Upper lobe of right lung (tissue), 1 donor: ENCODE results near the gene PLEKHA6. TPM values are rescaled to one million over a fixed set of nuclear protein-coding genes. Genes with fewer than 3 reads are reported as not detected.

ENCODE experiments used
- ATAC-seq: fragments of 200-7000 bp; cut with Tn5 transposase; one replicate; pipeline ENCODE4 v1.9.1; 2020; ENCODE audit warnings: mild to moderate bottlenecking, moderate library complexity
- DNase-seq: peaks from one replicate; pipeline ENCODE4 v3.0.0-alpha.2; 2020
- H3K27ac ChIP-seq: fragments of 200-600 bp; one replicate; pipeline ENCODE4 v1.8.0; 2022
- H3K27me3 ChIP-seq: fragments of 200-600 bp; one replicate; pipeline ENCODE4 v1.8.0; 2022; ENCODE audit warnings: mild to moderate bottlenecking
- H3K36me3 ChIP-seq: fragments of 200-600 bp; one replicate; pipeline ENCODE4 v1.8.0; 2022
- H3K4me1 ChIP-seq: fragments of 200-600 bp; one replicate; pipeline ENCODE4 v1.8.0; 2022
- H3K4me3 ChIP-seq: fragments of 200-600 bp; one replicate; pipeline ENCODE4 v1.8.0; 2022; ENCODE audit warnings: mild to moderate bottlenecking
- H3K9me3 ChIP-seq: fragments of 200-600 bp; one replicate; pipeline ENCODE4 v1.8.0; 2022
- intact Hi-C: fragments of 100-400 bp; cut with DNase I; formaldehyde crosslinking; loops from one replicate; pipeline ENCODE4 v1.11.0; 2022
- total RNA-seq: library from RNA; stranded (reverse); fragmentation: NEBNext Ultra II Directional; extraction: Animal tissue kit (Norgen Biotek cat#: 25700); gene quantifications from one replicate; pipeline ENCODE4 v1.2.1, GENCODE V29; 2021
- TF ChIP-seq, protein P1 (sequence below): fragments of 200-600 bp; IDR thresholded peaks from one replicate; pipeline ENCODE4 v1.8.0; 2022; ENCODE audit warnings: antibody characterized with exemption
- donor health status: DM: no; HTN: yes; CAD: no; lungs with severe emphysema.

PLEKHA6 gene
- total RNA-seq, 1 donor from 2014 or later, result 7.1 TPM

DNA sequence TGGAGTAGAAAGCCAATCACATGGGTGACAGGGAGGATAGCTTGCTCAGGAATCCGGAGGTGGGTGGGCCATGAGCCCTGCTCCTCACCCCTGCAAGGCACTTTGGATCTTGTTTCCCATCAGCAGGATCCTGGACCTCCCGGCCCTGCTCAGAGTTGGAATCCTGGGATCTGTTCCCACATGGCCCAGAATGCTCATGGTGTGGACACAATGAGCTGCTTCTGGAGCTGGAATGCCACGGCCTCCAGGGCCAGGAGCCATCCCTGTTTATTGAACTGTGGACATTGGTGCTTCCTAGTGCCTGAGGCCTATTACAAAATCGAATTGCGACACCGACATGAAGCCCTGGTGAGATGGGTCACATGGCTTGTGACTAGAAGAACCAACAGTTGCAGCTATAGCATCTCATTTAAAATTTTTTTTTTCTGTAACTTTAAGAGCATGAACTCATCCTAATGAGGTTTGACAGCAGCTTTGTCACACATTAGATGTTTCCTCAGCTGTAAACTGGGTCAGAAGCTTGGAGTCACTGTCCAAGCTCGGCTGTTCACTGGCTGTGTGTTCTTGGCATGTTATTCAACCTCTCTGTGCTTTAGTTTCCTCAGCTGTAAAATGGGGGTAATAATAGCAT, 105.6 kb downstream of the PLEKHA6 start:
- intact Hi-C loops, result loop anchor here (10.0 kb wide), 1 partner anchor 111 kb away; no protein-coding TSS in a partner anchor
- DNase-seq (no peak), ATAC-seq (peak; percentile 63)
- Histone ChIP-seq H3K4me1 (no peaks in the 10 kb centered on the region), H3K36me3 (no peaks in the 10 kb centered on the region), H3K27me3 (no peaks in the 10 kb centered on the region), H3K27ac (peak overlapping the region; percentile 15), H3K4me3 (no peak overlapping the region), H3K9me3 (no peaks in the 10 kb centered on the region)
- TF ChIP-seq, protein P1, sequence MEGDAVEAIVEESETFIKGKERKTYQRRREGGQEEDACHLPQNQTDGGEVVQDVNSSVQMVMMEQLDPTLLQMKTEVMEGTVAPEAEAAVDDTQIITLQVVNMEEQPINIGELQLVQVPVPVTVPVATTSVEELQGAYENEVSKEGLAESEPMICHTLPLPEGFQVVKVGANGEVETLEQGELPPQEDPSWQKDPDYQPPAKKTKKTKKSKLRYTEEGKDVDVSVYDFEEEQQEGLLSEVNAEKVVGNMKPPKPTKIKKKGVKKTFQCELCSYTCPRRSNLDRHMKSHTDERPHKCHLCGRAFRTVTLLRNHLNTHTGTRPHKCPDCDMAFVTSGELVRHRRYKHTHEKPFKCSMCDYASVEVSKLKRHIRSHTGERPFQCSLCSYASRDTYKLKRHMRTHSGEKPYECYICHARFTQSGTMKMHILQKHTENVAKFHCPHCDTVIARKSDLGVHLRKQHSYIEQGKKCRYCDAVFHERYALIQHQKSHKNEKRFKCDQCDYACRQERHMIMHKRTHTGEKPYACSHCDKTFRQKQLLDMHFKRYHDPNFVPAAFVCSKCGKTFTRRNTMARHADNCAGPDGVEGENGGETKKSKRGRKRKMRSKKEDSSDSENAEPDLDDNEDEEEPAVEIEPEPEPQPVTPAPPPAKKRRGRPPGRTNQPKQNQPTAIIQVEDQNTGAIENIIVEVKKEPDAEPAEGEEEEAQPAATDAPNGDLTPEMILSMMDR, result no peak

DNA sequence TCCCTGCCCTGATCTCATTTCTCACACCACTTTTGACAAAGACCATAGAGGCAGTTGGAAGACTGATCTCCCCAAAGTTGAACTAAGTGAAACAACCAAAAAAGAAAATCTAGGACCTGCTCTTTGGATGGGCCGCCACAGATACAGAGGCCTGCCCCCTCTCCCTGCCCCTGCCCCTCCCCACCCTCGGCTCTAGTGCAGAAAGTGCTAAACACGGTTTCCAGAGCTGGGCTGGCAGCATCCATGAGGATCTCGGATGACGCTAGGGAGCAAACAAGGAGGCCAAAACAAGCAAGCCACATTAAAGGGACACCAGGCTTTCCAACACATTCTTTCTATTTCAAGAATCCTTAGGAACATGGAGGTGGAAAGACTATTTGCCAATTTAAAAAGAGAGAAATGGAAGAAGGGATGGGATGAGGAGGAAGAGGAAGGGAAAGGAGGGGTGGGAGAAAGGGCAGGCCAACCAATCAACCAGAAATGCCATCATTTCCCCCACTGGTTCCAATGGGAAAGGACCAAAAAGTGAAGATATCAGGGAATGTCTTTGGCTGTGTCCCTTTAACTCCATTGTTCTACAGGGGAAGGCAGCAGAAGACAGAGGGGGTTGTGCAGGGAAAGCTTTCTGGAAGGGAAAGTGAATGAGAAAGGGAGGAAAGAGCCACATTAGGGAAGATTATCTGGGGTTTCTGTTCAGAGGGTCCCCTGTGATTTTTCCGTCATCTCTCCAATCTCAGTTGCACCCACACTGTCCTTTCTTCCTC, 107.6 kb downstream of the PLEKHA6 start:
- Histone ChIP-seq H3K27me3 (no peaks in the 10 kb centered on the region), H3K36me3 (no peaks in the 10 kb centered on the region), H3K9me3 (no peaks in the 10 kb centered on the region), H3K4me1 (no peaks in the 10 kb centered on the region), H3K27ac (no peak overlapping the region), H3K4me3 (no peak overlapping the region)
- TF ChIP-seq, protein P1, result no peak
- DNase-seq (no peak), ATAC-seq (no peak)
- intact Hi-C loops, result loop anchor here (10.0 kb wide), 1 partner anchor 113 kb away; no protein-coding TSS in a partner anchor

DNA sequence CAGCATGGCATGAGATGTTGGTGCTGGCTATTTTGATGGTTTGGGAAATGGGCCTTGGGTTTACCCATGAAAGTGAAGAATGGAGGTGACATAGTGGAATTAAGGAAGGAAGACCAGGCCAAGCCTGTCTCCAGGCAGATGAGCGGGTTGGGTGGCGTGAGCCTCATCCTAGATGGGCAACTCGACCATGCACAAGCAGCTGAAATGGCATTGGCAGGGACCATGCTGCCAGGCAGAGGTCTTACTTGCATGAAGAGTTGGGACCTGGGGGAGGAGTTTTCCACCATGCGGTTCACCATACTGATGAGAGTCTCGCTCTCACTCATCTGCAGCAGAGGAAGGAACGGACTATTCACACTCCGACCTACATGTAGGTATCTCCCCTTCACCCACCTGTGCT, 108.4 kb downstream of the PLEKHA6 start:
- ATAC-seq, result no peak

DNA sequence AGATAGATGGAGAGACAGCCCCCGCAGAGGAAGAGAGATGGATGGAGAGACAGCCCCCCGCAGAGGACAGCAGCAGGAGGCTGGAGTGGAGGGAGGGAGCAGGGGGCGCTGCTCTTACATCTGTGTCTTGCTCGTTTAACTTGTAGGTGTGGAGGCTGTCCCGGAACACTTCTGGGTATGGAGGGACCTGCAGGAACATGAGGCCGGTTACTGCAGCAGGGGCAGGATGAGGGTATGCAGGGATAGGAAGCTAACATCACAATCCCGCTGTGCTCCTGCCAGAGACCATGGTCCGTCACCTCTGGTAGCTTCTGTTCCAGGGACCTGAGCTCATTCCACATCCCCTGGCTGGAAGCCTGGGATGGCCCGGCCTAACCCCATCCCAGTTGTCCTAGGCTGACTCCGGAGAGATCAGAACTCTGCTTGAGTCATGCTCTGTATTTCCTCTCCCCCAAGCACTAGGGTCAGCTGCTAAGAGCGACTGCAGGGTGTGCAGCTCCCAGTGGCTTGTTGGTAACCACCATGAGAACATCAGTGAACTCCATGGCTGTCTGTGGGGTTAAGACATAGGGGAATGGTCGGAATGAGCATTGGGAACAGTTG, 109.2 kb downstream of the PLEKHA6 start:
- no peak overlapping the region for H3K27ac ChIP-seq
- H3K27me3 ChIP-seq, result no peaks in the 10 kb centered on the region
- no peaks in the 10 kb centered on the region for H3K36me3 ChIP-seq
- no peak for ATAC-seq
- DNase-seq, result no peak
- H3K4me3 ChIP-seq, result no peak overlapping the region
- intact Hi-C loops, result loop anchor here (10.0 kb wide), 1 partner anchor 114 kb away; no protein-coding TSS in a partner anchor
- TF ChIP-seq, protein P1, result no peak
- H3K4me1 ChIP-seq, result no peaks in the 10 kb centered on the region
- H3K9me3 ChIP-seq, result no peaks in the 10 kb centered on the region

More for the DNA sequence above, 108.4 kb downstream of the PLEKHA6 start:
- Histone ChIP-seq H3K27me3 (no peaks in the 10 kb centered on the region), H3K9me3 (no peaks in the 10 kb centered on the region), H3K4me3 (no peak overlapping the region), H3K36me3 (no peaks in the 10 kb centered on the region), H3K4me1 (no peaks in the 10 kb centered on the region), H3K27ac (no peak overlapping the region)
- TF ChIP-seq, protein P1, result no peak
- DNase-seq, result no peak
- intact Hi-C loops, result loop anchor here (10.0 kb wide), 1 partner anchor 114 kb away; no protein-coding TSS in a partner anchor

DNA sequence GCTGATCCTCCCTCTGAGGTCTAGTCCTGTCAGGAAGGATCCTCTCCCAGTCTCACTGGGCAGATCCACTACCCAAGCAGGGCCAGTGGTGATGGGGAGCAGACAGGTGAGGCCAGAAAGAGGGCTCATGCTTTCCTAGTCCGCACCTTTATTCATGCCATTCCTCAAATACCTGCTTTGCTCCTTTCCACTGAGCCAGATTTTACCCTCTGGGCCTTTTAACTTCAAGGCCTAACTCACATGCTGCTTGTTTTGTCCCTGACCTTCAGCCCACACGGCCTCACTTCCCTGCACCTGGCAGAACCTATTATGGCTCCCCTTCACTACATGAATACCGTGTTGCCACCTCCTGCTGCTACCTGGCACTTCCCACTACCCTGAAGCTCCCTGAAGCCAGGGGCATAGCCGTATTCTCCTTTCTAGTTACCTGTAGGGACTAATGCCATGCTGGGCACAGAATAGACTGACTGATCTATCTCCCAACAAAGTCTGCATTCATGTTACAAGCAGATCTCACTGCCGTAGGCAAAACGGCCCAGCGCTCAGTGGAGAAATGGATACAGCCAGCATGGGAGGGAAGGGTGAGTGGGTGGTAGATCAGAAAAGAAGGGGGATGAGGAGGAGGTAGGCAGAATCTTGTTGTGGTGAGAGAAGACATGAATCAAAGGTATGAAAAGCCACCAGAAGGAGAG, 109.8 kb downstream of the PLEKHA6 start:
- DNase-seq, result no peak
- H3K27me3 ChIP-seq, result no peaks in the 10 kb centered on the region
- H3K4me3 ChIP-seq, result no peak overlapping the region
- TF ChIP-seq, protein P1, result no peak
- no peaks in the 10 kb centered on the region for H3K9me3 ChIP-seq
- H3K4me1 ChIP-seq, result no peaks in the 10 kb centered on the region
- H3K36me3 ChIP-seq, result no peaks in the 10 kb centered on the region
- intact Hi-C loops, result loop anchor here (10.0 kb wide), 1 partner anchor 115 kb away; no protein-coding TSS in a partner anchor
- no peak for ATAC-seq
- no peak overlapping the region for H3K27ac ChIP-seq
